Skeletal muscle cell (primary cell): ENCODE results near the gene GMFB.
A peak's percentile ranks its signal among the peaks of the same experiment; 100 is the strongest.
"Not testable (repeated sequence)": the region's sequence is repeated elsewhere in the genome, so short reads cannot be mapped to it uniquely, and the experiment has no call there.

ENCODE experiments used
- DNase-seq: peaks from one replicate; pipeline ENCODE4 v3.0.0-alpha.2; 2010; ENCODE audit warnings: low read depth
- H3K4me3 ChIP-seq: 2 replicates; pipeline ENCODE4 v1.5.1; 2011; ENCODE audit warnings: low read depth, mild to moderate bottlenecking, control low read depth, low read length, moderate library complexity

The GMFB gene

GRCh38 chr14:54440476-54440872 lies 48.3 kb downstream of the GMFB start:
- no peak for DNase-seq
- peak overlapping the region; percentile 68 for H3K4me3 ChIP-seq

- H3K4me3 ChIP-seq = peak overlapping the region; percentile 68
- no peak for DNase-seq
These were observed 48.7 kb downstream of the GMFB start for GRCh38 chr14:54440037-54440436.

- no peak overlapping the region for H3K4me3 ChIP-seq
- DNase-seq = no peak
These were observed 50.1 kb downstream of the GMFB start for GRCh38 chr14:54438703-54439102.

GRCh38 chr14:54437954-54438353 lies 50.8 kb downstream of the GMFB start:
- not testable (repeated sequence) for H3K4me3 ChIP-seq, DNase-seq

- no peak for DNase-seq
- no peak overlapping the region for H3K4me3 ChIP-seq
These were observed 53.2 kb downstream of the GMFB start for GRCh38 chr14:54435500-54435981.

- DNase-seq = no peak
- no peak overlapping the region for H3K4me3 ChIP-seq
These were observed 60.3 kb downstream of the GMFB start for GRCh38 chr14:54428527-54428926.

- no peak overlapping the region for H3K4me3 ChIP-seq
- DNase-seq = no peak
These were observed 60.9 kb downstream of the GMFB start for GRCh38 chr14:54427871-54428270.

- no peak for DNase-seq
- H3K4me3 ChIP-seq = no peak overlapping the region
These were observed 63.1 kb downstream of the GMFB start for GRCh38 chr14:54425537-54426274.

GRCh38 chr14:54425068-54425467 lies 63.7 kb downstream of the GMFB start:
- no peak for DNase-seq
- no peak overlapping the region for H3K4me3 ChIP-seq
